Measurements from ENCODE around the gene LRFN4. TPM values are rescaled to one million over a fixed set of nuclear protein-coding genes. Genes with fewer than 3 reads are reported as not detected.

Gene LRFN4
- total RNA-seq: 10 to 100 TPM in 2 of 4 donors, 1 to 10 TPM in 2; 8.7 to 21.9 (median 13.1) TPM

DNA sequence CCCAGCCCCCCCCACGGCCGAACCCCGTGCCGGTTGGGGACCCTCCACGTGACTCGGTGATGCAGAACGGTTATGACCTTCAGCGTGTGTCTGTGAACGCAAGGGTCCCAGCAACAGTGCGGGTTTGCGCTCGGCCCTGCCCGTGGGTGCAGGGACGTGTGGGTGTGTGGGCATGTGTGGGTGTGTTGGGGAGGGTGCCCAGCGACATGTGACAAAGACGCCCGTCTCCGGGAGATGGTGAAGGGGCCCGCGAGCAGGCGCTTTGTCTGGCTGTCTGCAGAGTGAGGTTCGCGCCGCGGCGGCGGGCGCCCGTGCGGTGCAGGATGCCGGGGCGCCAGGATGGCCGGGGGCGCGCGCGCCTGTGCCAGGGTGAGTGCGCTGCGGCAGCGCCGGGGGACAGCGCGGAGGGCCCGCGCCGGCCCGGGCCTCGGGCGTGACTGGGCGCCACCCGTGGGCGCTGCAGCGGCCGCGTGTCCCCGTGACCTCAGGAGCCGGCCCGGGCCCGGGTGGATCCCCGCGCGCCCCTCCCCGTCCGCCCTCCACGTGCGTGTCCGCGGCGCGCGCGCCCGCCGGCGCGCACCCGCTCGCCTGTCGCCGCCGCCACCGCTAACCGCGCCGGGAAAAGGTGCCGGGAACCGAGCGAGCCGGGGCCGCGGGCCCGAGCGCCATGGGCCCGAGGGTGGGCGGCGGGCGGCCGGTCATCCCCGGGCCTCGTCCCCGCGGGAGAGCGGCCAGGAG lies at the start of gene LRFN4:
LRFN4 (plus strand) TSS at position 569 of the 738 bp plus-strand sequence. CDS start 681 bp downstream, outside the sequence.
- Histone ChIP-seq H3K9me3 (no peaks in the 10 kb centered on the region), H3K4me3 (peak within 1 kb of the TSS; percentile 68 to 82 (median 77)), H3K27ac (replicated peaks in 1 of 4) (peak within 1 kb of the TSS; percentile 84 to 92 (median 90)), H3K4me1 (peaks cover 6 to 33% (median 17%) of the 10 kb centered on the region in 4 donors), H3K27me3 (no peaks in the 10 kb centered on the region), H3K36me3 (peaks cover 0 to 18% (median 16%) of the 10 kb centered on the region in 4 donors)
- 0% methylated on average over 5 of the region's 103 CpGs for WGBS
- no peak for DNase-seq (ENCODE audit: extremely low spot score)
- TF ChIP-seq POLR2AphosphoS5 (IDR thresholded peaks at IDR 0.05) (no peak), POLR2A (IDR thresholded peaks at IDR 0.05; ENCODE audit: low read depth) (no peak), EP300 (IDR thresholded peaks at IDR 0.05) (no peak)
- TF ChIP-seq, protein P1, sequence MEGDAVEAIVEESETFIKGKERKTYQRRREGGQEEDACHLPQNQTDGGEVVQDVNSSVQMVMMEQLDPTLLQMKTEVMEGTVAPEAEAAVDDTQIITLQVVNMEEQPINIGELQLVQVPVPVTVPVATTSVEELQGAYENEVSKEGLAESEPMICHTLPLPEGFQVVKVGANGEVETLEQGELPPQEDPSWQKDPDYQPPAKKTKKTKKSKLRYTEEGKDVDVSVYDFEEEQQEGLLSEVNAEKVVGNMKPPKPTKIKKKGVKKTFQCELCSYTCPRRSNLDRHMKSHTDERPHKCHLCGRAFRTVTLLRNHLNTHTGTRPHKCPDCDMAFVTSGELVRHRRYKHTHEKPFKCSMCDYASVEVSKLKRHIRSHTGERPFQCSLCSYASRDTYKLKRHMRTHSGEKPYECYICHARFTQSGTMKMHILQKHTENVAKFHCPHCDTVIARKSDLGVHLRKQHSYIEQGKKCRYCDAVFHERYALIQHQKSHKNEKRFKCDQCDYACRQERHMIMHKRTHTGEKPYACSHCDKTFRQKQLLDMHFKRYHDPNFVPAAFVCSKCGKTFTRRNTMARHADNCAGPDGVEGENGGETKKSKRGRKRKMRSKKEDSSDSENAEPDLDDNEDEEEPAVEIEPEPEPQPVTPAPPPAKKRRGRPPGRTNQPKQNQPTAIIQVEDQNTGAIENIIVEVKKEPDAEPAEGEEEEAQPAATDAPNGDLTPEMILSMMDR (IDR thresholded peaks at IDR 0.05): no peak
- intact Hi-C loops (cut with DNase I): loop anchor here (10.0 kb wide), 1 partner anchor 512 kb away; the partner anchor contains the start of genes B4GAT1 and BRMS1

DNA sequence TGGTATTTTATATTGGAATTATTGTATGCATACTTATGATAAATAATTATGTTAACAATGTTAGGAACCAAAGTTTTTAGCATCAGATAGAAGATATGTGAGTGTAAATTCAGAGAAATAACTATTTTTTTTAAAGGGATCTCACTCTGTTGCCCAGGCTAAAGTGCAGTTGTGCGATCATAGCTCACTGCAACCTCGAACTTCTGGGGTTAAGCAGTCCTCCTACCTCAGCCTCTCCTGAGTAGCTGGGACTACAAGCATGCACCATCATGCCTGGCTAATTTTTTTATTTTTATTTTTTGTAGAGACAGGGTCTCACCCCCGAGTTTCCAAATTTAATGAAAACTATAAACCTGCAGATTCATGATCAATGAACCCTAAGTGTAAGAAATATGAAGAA lies 47.3 kb upstream of the LRFN4 start:
- TF ChIP-seq POLR2A (IDR thresholded peaks at IDR 0.05; ENCODE audit: low read depth): no peak
- TF ChIP-seq POLR2AphosphoS5 (IDR thresholded peaks at IDR 0.05): no peak
- TF ChIP-seq, protein P1 (IDR thresholded peaks at IDR 0.05): no peak
- TF ChIP-seq EP300 (IDR thresholded peaks at IDR 0.05): no peak
- H3K27ac ChIP-seq (replicated peaks in 1 of 4): no peak overlapping the region
- peaks cover 0 to 15% (median 0%) of the 10 kb centered on the region in 4 donors for H3K36me3 ChIP-seq
- DNase-seq (ENCODE audit: extremely low spot score): no peak
- H3K27me3 ChIP-seq: no peaks in the 10 kb centered on the region
- no peaks in the 10 kb centered on the region for H3K4me1 ChIP-seq
- no peak overlapping the region for H3K4me3 ChIP-seq
- 96% methylated on average over 3 of the region's 3 CpGs for WGBS
- intact Hi-C loops (cut with DNase I): no loop called here
- no peaks in the 10 kb centered on the region for H3K9me3 ChIP-seq

DNA sequence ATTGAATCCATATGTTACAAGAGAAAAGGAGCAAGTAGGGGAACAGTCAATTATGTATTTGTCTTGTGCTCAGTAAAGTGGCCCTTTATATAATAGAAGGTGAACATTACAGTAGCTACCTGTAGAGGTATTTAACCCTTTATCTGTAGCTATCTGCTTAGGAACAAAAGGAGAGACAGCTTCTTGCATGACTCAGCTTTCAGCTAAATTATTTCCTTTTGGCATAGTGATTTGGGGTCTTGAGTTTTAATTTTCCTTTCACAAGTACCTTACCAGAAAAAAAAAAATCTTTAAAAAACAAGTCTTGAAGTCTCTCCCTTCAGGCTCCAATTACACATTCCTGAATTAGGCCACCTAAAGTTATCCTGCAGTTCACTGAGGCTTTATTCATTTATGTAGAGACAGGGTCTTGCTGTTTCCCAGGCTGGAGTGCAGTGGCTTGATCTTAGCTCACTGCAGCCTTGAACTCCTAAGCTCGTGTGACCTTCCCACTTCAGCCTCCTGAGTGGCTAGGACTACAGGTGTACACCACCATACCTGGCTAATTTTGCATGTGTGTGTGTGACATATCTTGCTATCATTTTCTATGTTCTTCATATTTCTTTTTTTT lies 46.2 kb upstream of the LRFN4 start:
- intact Hi-C loops (cut with DNase I): no loop called here
- no peaks in the 10 kb centered on the region for H3K27me3 ChIP-seq
- WGBS: 83% methylated on average over 1 of the region's 1 CpG

DNA sequence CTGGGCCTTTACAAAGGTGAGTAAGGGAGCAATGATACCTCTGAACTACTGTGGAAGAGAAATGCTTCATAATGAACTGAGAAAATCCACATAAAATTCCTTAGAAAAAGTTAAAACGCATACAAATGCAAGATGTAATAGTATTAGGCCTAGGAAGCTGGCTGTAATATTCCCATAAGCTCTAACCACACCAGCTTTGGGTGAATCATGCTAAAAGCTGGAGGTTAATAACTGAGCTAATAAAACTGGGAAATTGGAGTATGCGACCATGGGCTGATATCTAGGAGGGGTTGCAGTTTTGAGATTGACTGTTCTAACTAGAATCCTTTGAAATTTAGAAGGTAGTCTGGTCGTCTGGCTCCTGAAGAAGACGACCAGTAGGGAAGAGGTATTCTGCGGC lies 42.2 kb upstream of the LRFN4 start:
- 88% methylated on average over 5 of the region's 5 CpGs for WGBS
- no peak overlapping the region for H3K27ac ChIP-seq (replicated peaks in 1 of 4)
- TF ChIP-seq EP300 (IDR thresholded peaks at IDR 0.05) (no peak), POLR2A (IDR thresholded peaks at IDR 0.05; ENCODE audit: low read depth) (no peak), POLR2AphosphoS5 (IDR thresholded peaks at IDR 0.05) (no peak)
- TF ChIP-seq, protein P1 (IDR thresholded peaks at IDR 0.05): no peak
- no peak for DNase-seq (ENCODE audit: extremely low spot score)
- intact Hi-C loops (cut with DNase I): no loop called here
- H3K4me3 ChIP-seq: no peak overlapping the region
- no peaks in the 10 kb centered on the region for H3K4me1 ChIP-seq
- peaks cover 0 to 27% (median 0%) of the 10 kb centered on the region in 4 donors for H3K36me3 ChIP-seq
- no peaks in the 10 kb centered on the region for H3K27me3 ChIP-seq
- no peaks in the 10 kb centered on the region for H3K9me3 ChIP-seq

More for the DNA sequence above, 46.2 kb upstream of the LRFN4 start:
- Histone ChIP-seq H3K4me3 (no peak overlapping the region), H3K9me3 (no peaks in the 10 kb centered on the region), H3K27ac (replicated peaks in 1 of 4) (no peak overlapping the region), H3K36me3 (peaks cover 0 to 8% (median 0%) of the 10 kb centered on the region in 4 donors), H3K4me1 (no peaks in the 10 kb centered on the region)
- DNase-seq (ENCODE audit: extremely low spot score): no peak
- TF ChIP-seq EP300 (IDR thresholded peaks at IDR 0.05) (no peak), POLR2A (IDR thresholded peaks at IDR 0.05; ENCODE audit: low read depth) (no peak), POLR2AphosphoS5 (IDR thresholded peaks at IDR 0.05) (no peak)
- TF ChIP-seq, protein P1 (IDR thresholded peaks at IDR 0.05): no peak
